NCI-H345 treated with DMSO at 0.1 percent for 48 hours (cell line): ENCODE measurements around the gene ABAT.

Experiments
- DNase-seq: peaks from one replicate; lab custom pipeline; 2025; ENCODE audit not compliant: unreplicated experiment; lab: John Stamatoyannopoulos, UW

Gene ABAT

DNA sequence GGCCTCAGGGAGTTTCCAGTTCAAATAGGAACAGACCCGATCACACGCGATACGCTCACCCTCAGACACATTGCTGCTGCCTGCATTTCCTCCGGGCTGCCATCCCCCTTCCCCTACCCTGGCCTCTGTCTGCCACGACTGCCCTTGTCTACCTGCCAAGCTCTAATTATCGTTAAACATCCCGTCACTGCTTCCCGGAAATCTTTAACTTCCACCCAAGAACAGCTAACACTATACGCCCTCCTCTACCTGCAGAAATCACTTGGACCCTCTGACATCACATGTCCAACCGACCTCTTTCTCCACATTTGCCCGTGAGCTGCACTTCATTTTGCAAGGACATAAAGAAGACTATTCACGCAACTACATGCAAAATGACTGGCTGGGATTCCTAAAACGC is 40.4 kb downstream of the ABAT start:
- DNase-seq: no peak

DNA sequence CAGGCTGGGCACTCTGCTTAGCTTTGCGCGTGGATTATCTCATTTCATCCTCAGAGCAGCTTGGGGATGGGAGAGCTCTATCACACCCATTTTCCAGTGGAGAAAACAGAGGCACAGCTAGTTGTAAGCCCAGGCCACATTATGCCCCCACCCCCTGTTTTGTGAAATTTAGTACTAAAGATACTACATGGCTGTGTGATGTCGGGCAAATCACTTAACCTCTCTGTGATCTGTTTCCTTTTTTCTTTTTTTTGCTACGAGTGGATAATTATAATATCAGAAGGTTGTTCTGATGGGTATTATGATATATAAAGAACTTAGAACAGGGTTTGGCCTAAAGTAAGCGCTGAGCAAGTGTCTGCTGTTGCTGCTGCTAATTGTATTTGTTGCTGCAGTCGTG is 41.6 kb downstream of the ABAT start:
- no peak for DNase-seq

DNA sequence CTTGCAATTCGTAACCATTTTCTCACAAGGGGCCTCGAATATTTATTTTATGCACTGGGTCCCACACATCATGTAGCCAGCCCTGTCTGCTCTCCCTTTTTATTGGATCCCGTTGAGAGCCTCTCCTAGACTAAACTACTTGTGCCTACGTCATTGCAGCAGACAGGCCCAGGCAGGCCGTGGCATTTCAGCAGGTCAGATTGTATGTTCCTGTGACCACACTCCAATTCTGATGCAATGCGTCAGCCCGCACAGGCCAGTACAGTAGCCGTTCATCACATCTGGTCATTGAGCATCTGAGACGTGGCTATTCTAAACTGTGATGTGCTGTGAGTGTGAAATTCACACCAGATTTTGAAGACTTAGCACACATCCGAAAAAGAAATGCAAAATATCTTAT is 42.2 kb downstream of the ABAT start:
- DNase-seq: no peak

- DNase-seq: no peak
Measured at GRCh38 chr16:8717469-8717868, 43.1 kb downstream of the ABAT start.

DNA sequence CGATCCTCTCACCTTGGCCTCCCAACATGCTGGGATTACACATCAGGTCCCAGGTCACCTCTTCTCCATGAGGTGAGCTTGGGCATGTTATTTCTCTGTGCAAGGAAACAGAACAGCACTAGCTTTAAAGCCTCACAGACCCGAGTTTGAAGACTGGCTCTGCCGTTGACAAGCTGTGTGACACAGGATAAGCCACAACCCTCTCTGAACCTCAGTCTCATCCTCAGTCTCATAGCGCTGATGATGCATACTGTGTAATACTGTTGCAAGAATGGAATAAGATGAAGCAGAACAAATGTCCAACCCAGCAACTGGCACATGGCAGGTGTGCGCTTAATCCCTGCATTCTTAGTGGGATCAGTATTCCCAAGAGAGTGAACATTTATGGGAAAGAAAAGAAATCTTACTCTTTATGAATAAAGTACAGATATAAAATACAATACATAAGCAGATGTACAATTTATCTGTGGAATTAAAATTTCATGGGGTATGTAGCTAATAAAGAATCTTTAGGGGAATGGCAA is 43.5 kb downstream of the ABAT start:
- no peak for DNase-seq

GRCh38 chr16:8718851-8719680 is 44.6 kb downstream of the ABAT start:
- peak; percentile 60 for DNase-seq

GRCh38 chr16:8720080-8720966 is 45.9 kb downstream of the ABAT start:
- peak; percentile 88 for DNase-seq

- no peak for DNase-seq
Measured at GRCh38 chr16:8720967-8721308, 46.5 kb downstream of the ABAT start.

DNA sequence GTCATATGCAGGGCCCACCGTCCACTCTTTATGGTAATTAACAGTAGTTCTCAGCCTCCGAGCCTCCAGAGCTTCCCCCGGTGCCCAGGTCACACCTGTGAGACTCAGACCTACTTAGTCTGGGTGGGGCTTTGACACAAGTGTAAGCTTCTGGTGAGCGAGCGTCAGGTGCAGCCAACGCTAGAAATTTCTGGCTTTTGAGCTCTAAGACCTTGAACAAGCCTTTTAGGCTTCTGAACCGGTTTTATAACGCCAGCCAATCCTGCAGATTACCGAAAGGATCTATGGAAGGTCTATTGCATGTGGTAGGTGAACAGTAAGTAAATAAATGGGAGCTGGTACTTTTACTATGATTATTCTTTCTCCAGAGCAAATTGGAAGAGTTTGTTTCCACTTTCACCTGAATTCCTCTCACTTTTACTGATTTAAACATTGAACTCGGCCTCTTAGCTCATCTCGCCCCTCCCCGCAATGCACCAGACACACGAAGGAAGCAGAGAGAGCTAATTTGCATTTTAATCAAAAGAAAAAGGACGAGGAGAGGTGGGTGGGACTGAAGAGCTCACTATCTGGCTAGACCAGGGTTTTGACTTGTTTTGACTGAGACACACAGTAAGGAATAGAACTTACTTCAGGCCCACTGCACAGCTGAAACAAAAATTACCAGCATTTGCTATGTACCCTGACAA is 47.1 kb downstream of the ABAT start:
- DNase-seq: peak; percentile 73

- peak; percentile 73 for DNase-seq
Measured at GRCh38 chr16:8722025-8722348, 47.6 kb downstream of the ABAT start.

GRCh38 chr16:8725513-8726178 is 51.2 kb downstream of the ABAT start:
- DNase-seq: no peak

DNA sequence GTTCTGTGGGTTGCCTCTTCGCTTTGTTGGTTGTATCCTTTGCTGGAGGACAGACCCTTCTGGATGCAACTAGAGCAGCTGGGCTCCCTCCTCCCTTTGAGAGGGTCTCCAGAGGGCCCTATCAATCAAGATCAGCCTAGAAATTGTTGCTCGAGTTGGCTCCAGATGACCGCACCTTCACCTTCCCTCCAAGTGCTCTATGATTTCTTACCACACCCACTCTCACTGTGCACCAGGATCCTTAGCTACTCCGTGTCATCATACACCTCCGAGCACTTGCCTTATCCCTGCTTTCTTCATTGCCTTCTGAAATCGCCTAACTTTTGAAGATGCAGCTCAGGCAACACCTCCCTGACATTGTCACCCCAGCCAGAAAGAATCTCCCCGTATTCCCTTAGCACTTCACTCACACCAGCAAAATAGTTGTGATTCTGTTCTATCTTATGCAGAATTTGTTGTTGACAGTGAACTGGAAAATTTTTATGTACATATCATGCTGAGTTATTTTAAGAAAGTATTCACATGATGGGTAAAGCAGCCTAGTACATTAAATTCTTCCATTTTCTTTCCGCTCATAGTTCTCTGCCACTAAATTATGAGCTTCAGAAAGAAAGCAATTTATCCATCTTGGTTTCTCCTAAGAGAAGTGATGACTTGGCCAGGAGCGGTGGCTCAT is 52.9 kb downstream of the ABAT start:
- no peak for DNase-seq

DNA sequence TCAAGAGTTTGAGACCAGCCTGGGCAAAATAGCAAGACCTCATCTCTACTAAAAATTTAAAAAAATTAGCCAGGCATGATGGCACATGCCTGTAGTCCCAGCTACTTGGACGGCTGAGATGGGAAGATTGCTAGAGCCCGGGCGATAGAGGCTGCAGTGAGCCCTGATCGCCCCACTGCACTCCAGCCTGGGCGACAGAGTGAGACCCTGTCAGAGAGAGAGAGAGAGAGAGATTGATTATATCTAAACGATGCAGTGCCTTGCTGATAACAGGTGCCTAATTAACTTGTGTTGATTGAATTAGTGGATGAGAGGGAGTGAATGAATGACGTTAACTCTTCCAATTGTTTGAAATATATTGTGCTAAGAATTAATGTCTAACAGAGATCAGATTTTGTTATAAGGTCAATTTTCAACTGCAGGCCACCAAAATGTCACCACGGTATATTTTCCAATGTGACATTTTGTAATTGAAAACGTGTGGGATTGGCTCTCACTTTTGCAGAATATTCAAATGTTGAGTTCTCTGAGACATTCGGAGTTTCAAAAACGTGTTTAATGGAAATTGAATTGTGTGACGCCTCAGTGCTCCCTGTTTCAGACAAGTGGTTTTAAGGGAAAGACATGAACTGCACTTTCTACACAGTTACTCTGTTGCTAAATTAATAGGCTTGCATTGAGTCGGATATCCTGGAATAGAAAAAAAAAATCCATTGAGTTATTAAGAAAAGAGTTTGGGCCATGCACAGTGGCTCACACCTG is 53.6 kb downstream of the ABAT start:
- no peak for DNase-seq

DNA sequence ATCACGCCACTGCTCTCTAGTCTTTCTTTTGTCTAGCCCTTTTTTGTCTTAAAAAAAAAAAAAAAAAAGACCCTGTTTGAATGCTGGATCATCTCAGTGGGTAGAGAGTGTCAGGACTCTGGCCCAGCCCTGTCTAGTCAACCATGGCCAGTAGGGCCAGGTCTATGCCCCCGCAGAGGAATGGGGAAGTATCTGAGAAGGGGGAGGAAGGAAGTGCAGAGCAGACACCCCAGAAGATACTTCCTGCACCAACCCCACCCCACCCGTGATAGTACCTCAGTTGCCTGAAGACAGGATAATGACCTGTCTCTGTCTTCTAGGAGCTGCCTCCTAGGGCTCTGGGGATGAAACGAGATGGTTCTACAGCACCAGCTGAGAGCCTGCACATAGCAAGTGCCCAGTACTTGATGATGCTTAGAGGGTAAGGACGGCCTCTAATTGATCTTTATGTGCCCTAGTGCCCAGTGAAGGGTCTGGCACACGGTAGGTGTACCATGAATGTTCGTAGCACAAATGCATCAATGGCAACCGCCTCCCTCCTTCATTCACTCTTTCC is 55.4 kb downstream of the ABAT start:
- no peak for DNase-seq

DNA sequence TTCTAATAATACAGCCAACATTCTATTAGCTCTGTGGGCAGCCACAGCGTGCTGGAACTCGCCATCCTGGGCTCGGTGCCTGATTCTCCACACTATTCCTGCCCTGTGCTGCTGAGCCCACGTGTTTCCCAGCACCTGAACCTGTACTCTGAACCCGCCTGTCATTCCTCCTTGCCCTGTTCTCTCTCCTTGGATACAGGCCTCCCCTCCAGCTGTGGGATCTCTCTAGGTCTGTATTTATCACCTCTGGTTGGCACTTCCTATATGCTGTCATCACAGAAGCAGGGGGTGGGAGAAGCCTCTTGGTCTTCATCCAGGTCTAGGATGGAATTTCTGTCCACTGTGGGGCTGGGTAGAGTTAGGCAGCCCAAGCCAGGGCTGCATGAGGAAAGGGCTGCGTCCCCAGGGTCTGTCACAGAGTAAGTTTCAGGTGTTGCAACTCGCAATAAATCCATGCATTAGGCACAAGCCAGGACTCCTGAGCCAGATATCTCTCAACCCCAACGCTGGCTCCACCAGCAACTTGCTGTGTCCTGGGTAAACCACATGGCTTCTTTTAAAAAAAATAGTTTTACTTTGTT is 56.0 kb downstream of the ABAT start:
- DNase-seq: no peak

DNA sequence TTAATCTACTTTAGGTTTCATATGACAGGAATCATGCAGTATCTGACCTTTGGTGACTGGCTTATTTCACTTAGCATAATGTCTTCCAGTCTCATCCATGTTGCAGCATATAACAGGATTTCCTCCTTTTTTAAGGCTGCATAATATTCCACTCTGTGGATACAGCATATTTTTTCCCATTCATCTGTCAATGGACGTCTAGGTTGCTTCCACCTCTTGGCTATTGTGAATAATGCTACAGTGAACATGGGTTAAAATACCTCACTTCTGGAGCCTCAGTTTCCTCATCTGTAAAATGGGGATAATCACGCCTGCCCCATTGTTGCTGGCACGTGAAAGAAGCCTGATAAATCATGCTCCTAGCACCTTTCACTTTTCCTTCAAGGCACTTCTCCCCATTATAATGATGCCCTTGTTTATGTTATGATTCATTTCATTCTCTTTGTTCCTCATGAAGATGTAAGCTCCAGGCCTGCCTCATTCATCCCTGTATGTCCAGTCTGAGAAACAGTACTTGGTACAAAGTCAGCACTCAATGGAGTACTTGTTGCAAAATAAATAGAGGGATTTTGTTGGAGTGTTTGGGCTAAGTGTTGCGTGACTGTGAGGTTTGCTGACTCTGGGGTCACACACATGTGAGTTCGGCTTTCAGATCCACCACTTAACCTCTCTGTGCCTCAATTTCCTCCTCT is 59.6 kb downstream of the ABAT start:
- no peak for DNase-seq

GRCh38 chr16:8735574-8735973 is 61.2 kb downstream of the ABAT start:
- DNase-seq: no peak

GRCh38 chr16:8736123-8736668 is 61.8 kb downstream of the ABAT start:
- no peak for DNase-seq
